Prostate gland (tissue), 2 donors: Measurements from ENCODE around the gene BCLAF3. TPM values are rescaled to one million over a fixed set of nuclear protein-coding genes. Genes with fewer than 3 reads are reported as not detected.

Source experiments
- DNase-seq: peaks from one replicate; pipeline ENCODE4 v3.0.0-alpha.2; 2019; ENCODE audit warnings: low spot score
- H3K27ac ChIP-seq, 2 donors: fragments of 200-600 bp; sonication (generic); 2 replicates each; pipeline ENCODE4 v1.5.1; 2017 to 2019
- H3K27me3 ChIP-seq: fragments of 200-600 bp; sonication (generic); replicated peaks from 2 replicates; pipeline ENCODE4 v1.5.1; 2019; ENCODE audit not compliant: insufficient read depth
- H3K36me3 ChIP-seq, 2 donors: fragments of 200-600 bp; sonication (generic); 1 replicate in 1 of 2; 2 replicates in 1 of 2; pipeline versions ENCODE4 v1.5.1 to v1.8.1; 2017 to 2019
- H3K4me1 ChIP-seq: fragments of 200-600 bp; sonication (generic); replicated peaks from 2 replicates; pipeline ENCODE4 v1.5.1; 2019
- H3K4me3 ChIP-seq, 2 donors: fragments of 200-600 bp; sonication (generic); 2 replicates each; pipeline ENCODE4 v1.5.1; 2017 to 2019
- H3K9me3 ChIP-seq: fragments of 200-600 bp; sonication (generic); 2 replicates; pipeline ENCODE4 v1.5.1; 2017
- POLR2A ChIP-seq: fragments of 450-650 bp; IDR thresholded peaks from one replicate; pipeline ENCODE4 v1.6.1; 2016; ENCODE audit warnings: antibody characterized with exemption, mild to moderate bottlenecking
- POLR2AphosphoS5 ChIP-seq: sonication (generic); formaldehyde crosslinking; IDR thresholded peaks from one replicate; pipeline ENCODE4 v1.6.1; 2017; ENCODE audit warnings: antibody characterized with exemption
- WGBS: methylation state at CpG from one replicate; pipeline ENCODE4 v1.1.5; 2018; 5-methylcytosine and 5-hydroxymethylcytosine counted together
- intact Hi-C: fragments of 100-400 bp; cut with DNase I; formaldehyde crosslinking; loops from one replicate; pipeline ENCODE4 v1.14.2; 2022
- total RNA-seq, 2 donors: library from RNA; depleted of rRNA; stranded (reverse); fragments of >200 nt; gene quantifications; one replicate each; pipeline ENCODE4 v1.1.0, GENCODE V29; 2016
- TF ChIP-seq, protein P1 (sequence below), 4 experiments: fragments of 200-600 bp in 2 of 4; fragments of 450-650 bp in 2 of 4; sonication (generic) in 2 of 4; IDR thresholded peaks; 1 replicate in 3 of 4; 2 replicates in 1 of 4; pipeline ENCODE4 v1.5.1; 2016 to 2019; ENCODE audit warnings: antibody characterized with exemption in 4 of 4, mild to moderate bottlenecking in 2 of 4, moderate library complexity in 2 of 4

Gene BCLAF3
- total RNA-seq: 10 to 100 TPM in 1 of 2 donors, 1 to 10 TPM in 1; 7.3 to 10.1 TPM

DNA sequence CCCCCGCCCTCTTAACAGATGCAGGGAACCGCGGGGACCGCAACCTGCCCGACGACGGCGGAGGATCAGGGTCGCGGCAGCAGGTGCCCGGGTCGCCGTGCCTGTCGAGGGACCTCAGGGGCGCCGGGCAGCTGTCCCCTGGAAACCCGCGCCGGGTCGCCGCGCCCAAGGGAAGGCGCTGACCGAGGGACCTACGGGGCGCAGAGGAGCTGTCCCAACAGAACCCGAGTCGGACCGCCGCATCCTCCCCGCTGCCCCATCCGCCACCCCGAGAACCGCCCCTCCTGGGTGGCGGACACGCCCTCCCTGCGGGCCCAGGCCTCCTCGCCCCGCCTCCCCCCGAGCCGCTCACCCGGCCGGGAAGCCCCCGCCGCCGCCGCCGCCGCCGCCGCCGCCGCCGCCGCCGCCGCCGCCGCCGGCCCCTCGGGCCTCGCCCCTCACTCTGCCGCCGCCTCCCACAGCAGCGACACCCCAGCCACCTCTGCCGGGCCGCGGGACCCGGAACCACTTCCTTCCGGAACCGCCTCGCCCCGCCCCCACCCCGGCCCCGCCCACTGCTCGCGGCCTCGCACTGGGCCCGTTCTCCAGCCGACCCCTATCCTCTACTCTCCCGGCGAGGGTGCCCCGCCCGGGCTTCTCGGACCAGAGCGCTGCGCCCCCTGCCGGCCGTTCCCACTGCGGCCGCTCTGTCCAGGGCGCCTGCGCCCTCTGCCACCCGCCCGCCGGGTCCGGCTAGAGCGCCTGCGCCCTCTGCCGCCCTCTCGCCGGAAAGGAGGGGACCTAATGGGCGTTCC, at the start of gene BCLAF3:
TSS of gene BCLAF3 (minus strand) at position 506 of the 794 bp plus-strand sequence. CDS start 20,797 bp downstream, outside the sequence.
- no peaks in the 10 kb centered on the region for H3K27me3 ChIP-seq
- under 1% methylated on average over 16 of the region's 103 CpGs for WGBS
- peak within 1 kb of the TSS; percentile 78 to 79 for H3K27ac ChIP-seq
- DNase-seq: peak; percentile 81
- no peaks in the 10 kb centered on the region for H3K9me3 ChIP-seq
- TF ChIP-seq POLR2AphosphoS5: no peak
- TF ChIP-seq, protein P1, sequence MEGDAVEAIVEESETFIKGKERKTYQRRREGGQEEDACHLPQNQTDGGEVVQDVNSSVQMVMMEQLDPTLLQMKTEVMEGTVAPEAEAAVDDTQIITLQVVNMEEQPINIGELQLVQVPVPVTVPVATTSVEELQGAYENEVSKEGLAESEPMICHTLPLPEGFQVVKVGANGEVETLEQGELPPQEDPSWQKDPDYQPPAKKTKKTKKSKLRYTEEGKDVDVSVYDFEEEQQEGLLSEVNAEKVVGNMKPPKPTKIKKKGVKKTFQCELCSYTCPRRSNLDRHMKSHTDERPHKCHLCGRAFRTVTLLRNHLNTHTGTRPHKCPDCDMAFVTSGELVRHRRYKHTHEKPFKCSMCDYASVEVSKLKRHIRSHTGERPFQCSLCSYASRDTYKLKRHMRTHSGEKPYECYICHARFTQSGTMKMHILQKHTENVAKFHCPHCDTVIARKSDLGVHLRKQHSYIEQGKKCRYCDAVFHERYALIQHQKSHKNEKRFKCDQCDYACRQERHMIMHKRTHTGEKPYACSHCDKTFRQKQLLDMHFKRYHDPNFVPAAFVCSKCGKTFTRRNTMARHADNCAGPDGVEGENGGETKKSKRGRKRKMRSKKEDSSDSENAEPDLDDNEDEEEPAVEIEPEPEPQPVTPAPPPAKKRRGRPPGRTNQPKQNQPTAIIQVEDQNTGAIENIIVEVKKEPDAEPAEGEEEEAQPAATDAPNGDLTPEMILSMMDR (IDR thresholded peaks at IDR 0.05): peak; percentile 65 to 88 (median 83)
- TF ChIP-seq POLR2A: no peak
- intact Hi-C loops: loop anchor here (10.0 kb wide), 1 partner anchor 86 kb away; no protein-coding TSS in a partner anchor
- H3K36me3 ChIP-seq: no peaks in the 10 kb centered on the region
- H3K4me3 ChIP-seq: peak within 1 kb of the TSS; percentile 55 to 58
- H3K4me1 ChIP-seq: no peaks in the 10 kb centered on the region

DNA sequence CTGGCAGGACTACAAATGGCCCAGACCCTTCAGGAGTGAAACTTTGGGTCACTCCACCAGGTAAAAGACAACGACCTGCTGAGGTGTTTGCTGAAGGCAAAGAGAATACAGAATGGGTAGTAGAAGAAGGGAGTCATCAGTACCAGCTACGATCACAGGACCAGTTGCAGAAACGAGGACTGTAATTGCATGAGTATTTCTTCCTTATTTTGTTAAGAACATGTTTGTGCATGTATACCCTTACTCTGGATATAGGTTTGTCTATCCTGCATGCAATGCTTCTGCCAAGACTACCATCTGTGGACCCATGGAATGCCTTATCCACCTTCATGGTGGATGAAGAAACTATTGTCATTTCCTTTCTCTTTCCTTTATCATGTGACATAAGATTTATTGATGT, 48.1 kb upstream of the BCLAF3 start:
- Histone ChIP-seq H3K4me3 (no peak overlapping the region), H3K36me3 (no peaks in the 10 kb centered on the region), H3K27me3 (no peaks in the 10 kb centered on the region), H3K27ac (no peak overlapping the region), H3K4me1 (no peaks in the 10 kb centered on the region), H3K9me3 (no peaks in the 10 kb centered on the region)
- 76% methylated on average over 3 of the region's 3 CpGs for WGBS
- no peak for DNase-seq
- intact Hi-C loops: no loop called here
- no peak for TF ChIP-seq POLR2A
- no peak for TF ChIP-seq POLR2AphosphoS5
- TF ChIP-seq, protein P1 (IDR thresholded peaks at IDR 0.05): no peak

DNA sequence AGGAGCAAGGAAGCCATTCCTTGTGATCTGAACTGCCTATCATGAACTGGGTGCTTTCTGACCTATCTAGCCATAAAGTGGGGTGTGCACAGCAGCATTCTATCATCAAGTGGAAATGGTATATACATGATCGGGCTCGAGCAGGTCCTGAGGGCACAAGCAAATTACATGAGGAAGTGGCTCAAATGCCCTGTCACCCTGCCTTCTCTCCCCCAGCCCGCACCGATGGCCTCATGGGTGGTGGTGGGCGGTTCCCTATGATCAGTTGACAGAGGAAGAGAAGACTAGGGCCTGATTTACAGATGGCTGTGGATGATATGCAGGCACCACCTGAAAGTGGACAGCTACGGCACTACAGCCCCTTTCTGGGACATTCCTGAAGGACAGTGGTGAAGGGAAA, 46.3 kb upstream of the BCLAF3 start:
- no peak for DNase-seq
- Histone ChIP-seq H3K36me3 (no peaks in the 10 kb centered on the region), H3K4me1 (no peaks in the 10 kb centered on the region), H3K4me3 (no peak overlapping the region), H3K9me3 (no peaks in the 10 kb centered on the region), H3K27ac (no peak overlapping the region), H3K27me3 (no peaks in the 10 kb centered on the region)
- intact Hi-C loops: no loop called here
- TF ChIP-seq, protein P1 (IDR thresholded peaks at IDR 0.05): no peak
- no peak for TF ChIP-seq POLR2A
- TF ChIP-seq POLR2AphosphoS5: no peak
- 92% methylated on average over 4 of the region's 6 CpGs for WGBS

DNA sequence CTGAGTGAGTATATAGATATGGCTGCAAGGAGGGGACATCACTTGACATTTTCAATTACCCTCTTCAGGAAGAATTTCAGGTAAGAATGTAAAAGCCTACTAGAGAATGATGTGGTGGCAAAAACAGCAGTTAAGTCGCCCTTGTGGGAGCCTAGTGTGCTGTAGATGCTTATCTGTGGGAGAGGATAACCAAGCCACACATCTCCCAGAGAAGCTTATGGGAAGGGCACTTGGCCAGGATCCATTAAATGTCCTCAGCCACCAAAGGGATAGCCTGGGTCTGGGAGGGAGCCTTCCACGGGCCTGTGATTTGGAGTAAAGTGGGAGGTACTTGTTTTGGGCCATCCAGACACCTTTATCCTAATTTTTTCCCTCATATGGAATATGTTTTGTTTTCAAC, 41.3 kb upstream of the BCLAF3 start:
- DNase-seq: no peak
- H3K4me1 ChIP-seq: no peaks in the 10 kb centered on the region
- no peak for TF ChIP-seq POLR2A
- no peak for TF ChIP-seq POLR2AphosphoS5
- TF ChIP-seq, protein P1 (IDR thresholded peaks at IDR 0.05): no peak
- no peaks in the 10 kb centered on the region for H3K36me3 ChIP-seq
- 73% methylated on average over 2 of the region's 2 CpGs for WGBS
- no peaks in the 10 kb centered on the region for H3K9me3 ChIP-seq
- H3K4me3 ChIP-seq: no peak overlapping the region
- intact Hi-C loops: no loop called here
- no peaks in the 10 kb centered on the region for H3K27me3 ChIP-seq
- H3K27ac ChIP-seq: no peak overlapping the region

DNA sequence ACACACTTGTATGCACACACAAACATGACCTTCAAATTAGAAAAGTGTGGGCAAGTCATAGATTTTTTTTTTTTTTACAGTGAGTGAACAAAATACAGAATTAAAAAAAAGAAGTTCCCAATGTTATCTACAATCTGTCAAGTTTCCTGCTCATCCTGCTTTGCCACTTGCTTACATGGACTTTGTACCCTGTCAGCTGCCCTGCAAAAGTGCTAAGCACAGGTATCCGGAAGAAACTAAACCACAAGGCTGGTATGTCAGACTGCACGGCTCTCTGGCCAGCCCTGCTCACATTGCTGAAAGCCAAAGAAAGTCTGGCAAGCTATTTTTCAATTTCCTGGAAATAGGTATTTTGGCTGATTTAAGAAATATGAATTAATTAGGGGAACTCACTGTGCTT, 38.9 kb upstream of the BCLAF3 start:
- Histone ChIP-seq H3K4me3 (no peak overlapping the region), H3K27me3 (no peaks in the 10 kb centered on the region), H3K36me3 (no peaks in the 10 kb centered on the region), H3K4me1 (no peaks in the 10 kb centered on the region), H3K9me3 (no peaks in the 10 kb centered on the region), H3K27ac (peak overlapping the region; percentile 33 to 57)
- peak; percentile 65 for DNase-seq
- intact Hi-C loops: no loop called here
- 36% methylated on average over 2 of the region's 2 CpGs for WGBS
- TF ChIP-seq POLR2AphosphoS5: peak; percentile 70
- TF ChIP-seq, protein P1 (IDR thresholded peaks at IDR 0.05): no peak
